Muscle layer of duodenum (tissue), 2 donors: Measurements from ENCODE around the gene PDGFRA.
A peak's percentile ranks its signal among the peaks of the same experiment; 100 is the strongest.

Experiments used
- H3K27ac ChIP-seq: one replicate; pipeline ENCODE4 v1.7.0; 2013; ENCODE audit warnings: mild to moderate bottlenecking, low read length
- H3K27me3 ChIP-seq: one replicate; pipeline ENCODE4 v1.7.0; 2013; ENCODE audit warnings: low read depth, mild to moderate bottlenecking, control low read depth, low read length
- H3K36me3 ChIP-seq, 2 donors: one replicate each; pipeline ENCODE4 v1.7.0; 2013; ENCODE audit warnings: low read length in 2 of 2, control low read depth in 1 of 2, mild to moderate bottlenecking in 1 of 2; ENCODE audit not compliant: insufficient read depth in 2 of 2, control insufficient read depth in 1 of 2
- H3K4me1 ChIP-seq, 2 donors: one replicate each; pipeline ENCODE4 v1.7.0; 2013; ENCODE audit warnings: low read length in 2 of 2, mild to moderate bottlenecking in 2 of 2, control low read depth in 1 of 2, moderate library complexity in 1 of 2; ENCODE audit not compliant: insufficient read depth in 2 of 2, control insufficient read depth in 1 of 2
- H3K4me3 ChIP-seq, 2 donors: one replicate each; pipeline ENCODE4 v1.7.0; 2013; ENCODE audit warnings: low read length in 2 of 2, low read depth in 1 of 2, mild to moderate bottlenecking in 1 of 2
- H3K9me3 ChIP-seq, 2 donors: one replicate each; pipeline ENCODE4 v1.7.0; 2013; ENCODE audit warnings: low read length in 2 of 2, control low read depth in 1 of 2, mild to moderate bottlenecking in 1 of 2; ENCODE audit not compliant: control insufficient read depth in 1 of 2
- donor health status: healthy.

Gene PDGFRA

GRCh38 chr4:54228056-54228527, 1.0 kb upstream of the PDGFRA start:
- peaks cover 0 to 4% of the 10 kb centered on the region in 2 donors for H3K36me3 ChIP-seq
- H3K4me3 ChIP-seq: peak overlapping the region; percentile 49 to 59
- peaks cover 0 to 58% of the 10 kb centered on the region in 2 donors for H3K4me1 ChIP-seq
- H3K9me3 ChIP-seq: no peaks in the 10 kb centered on the region
- peaks cover 76% of the 10 kb centered on the region for H3K27me3 ChIP-seq
- H3K27ac ChIP-seq: peak overlapping the region; percentile 56

GRCh38 chr4:54228546-54228945, 547 bp upstream of the PDGFRA start:
- peaks cover 0 to 58% of the 10 kb centered on the region in 2 donors for H3K4me1 ChIP-seq
- peak overlapping the region; percentile 24 to 67 for H3K4me3 ChIP-seq
- H3K27me3 ChIP-seq: peaks cover 76% of the 10 kb centered on the region
- peaks cover 0 to 4% of the 10 kb centered on the region in 2 donors for H3K36me3 ChIP-seq
- H3K9me3 ChIP-seq: no peaks in the 10 kb centered on the region
- peak overlapping the region; percentile 56 for H3K27ac ChIP-seq

- Histone ChIP-seq H3K27me3 (peaks cover 67% of the 10 kb centered on the region), H3K9me3 (no peaks in the 10 kb centered on the region), H3K4me1 (peaks cover 0 to 64% of the 10 kb centered on the region in 2 donors), H3K36me3 (peaks cover 0 to 4% of the 10 kb centered on the region in 2 donors), H3K27ac (peak overlapping the region; percentile 65), H3K4me3 (peak overlapping the region; percentile 65 to 67)
These were observed 764 bp downstream of the PDGFRA start for GRCh38 chr4:54229631-54230483.

GRCh38 chr4:54230484-54231418, 1.7 kb downstream of the PDGFRA start:
- H3K36me3 ChIP-seq: peaks cover 0 to 4% of the 10 kb centered on the region in 2 donors
- peak overlapping the region; percentile 65 to 67 for H3K4me3 ChIP-seq
- H3K4me1 ChIP-seq: peaks cover 0 to 56% of the 10 kb centered on the region in 2 donors
- H3K27ac ChIP-seq: peak overlapping the region; percentile 27
- H3K9me3 ChIP-seq: no peaks in the 10 kb centered on the region
- H3K27me3 ChIP-seq: peaks cover 58% of the 10 kb centered on the region

- H3K4me1 ChIP-seq: peaks cover 0 to 50% of the 10 kb centered on the region in 2 donors
- peaks cover 52% of the 10 kb centered on the region for H3K27me3 ChIP-seq
- H3K4me3 ChIP-seq: peak overlapping the region; percentile 65 to 67
- H3K9me3 ChIP-seq: no peaks in the 10 kb centered on the region
- peak overlapping the region; percentile 39 for H3K27ac ChIP-seq
- H3K36me3 ChIP-seq: peaks cover 0 to 4% of the 10 kb centered on the region in 2 donors
These were observed 2.3 kb downstream of the PDGFRA start for GRCh38 chr4:54231419-54231767.

GRCh38 chr4:54231768-54232688, 2.9 kb downstream of the PDGFRA start:
- Histone ChIP-seq H3K4me1 (peaks cover 0 to 43% of the 10 kb centered on the region in 2 donors), H3K4me3 (peak overlapping the region; percentile 65 to 67), H3K27ac (peak overlapping the region; percentile 39), H3K27me3 (peaks cover 46% of the 10 kb centered on the region), H3K9me3 (no peaks in the 10 kb centered on the region), H3K36me3 (peaks cover 0 to 4% of the 10 kb centered on the region in 2 donors)

- H3K4me1 ChIP-seq: peaks cover 0 to 31% of the 10 kb centered on the region in 2 donors
These were observed 4.2 kb downstream of the PDGFRA start for GRCh38 chr4:54233277-54233696.

GRCh38 chr4:54233697-54234496, 4.8 kb downstream of the PDGFRA start:
- H3K27ac ChIP-seq: no peak overlapping the region
- H3K36me3 ChIP-seq: peaks cover 0 to 4% of the 10 kb centered on the region in 2 donors
- H3K27me3 ChIP-seq: peaks cover 28% of the 10 kb centered on the region
- H3K9me3 ChIP-seq: no peaks in the 10 kb centered on the region
- H3K4me1 ChIP-seq: peaks cover 0 to 30% of the 10 kb centered on the region in 2 donors
- H3K4me3 ChIP-seq: peak overlapping the region; percentile 63 to 67

More at GRCh38 chr4:54233277-54233696, 4.2 kb downstream of the PDGFRA start:
- Histone ChIP-seq H3K9me3 (no peaks in the 10 kb centered on the region), H3K4me3 (peak overlapping the region; percentile 63 to 67), H3K27ac (no peak overlapping the region), H3K36me3 (peaks cover 0 to 4% of the 10 kb centered on the region in 2 donors), H3K27me3 (peaks cover 33% of the 10 kb centered on the region)

GRCh38 chr4:54234497-54235205, 5.6 kb downstream of the PDGFRA start:
- peaks cover 0 to 30% of the 10 kb centered on the region in 2 donors for H3K4me1 ChIP-seq
- peak overlapping the region; percentile 27 to 67 for H3K4me3 ChIP-seq
- H3K27ac ChIP-seq: peak overlapping the region; percentile 4
- H3K9me3 ChIP-seq: no peaks in the 10 kb centered on the region
- H3K27me3 ChIP-seq: peaks cover 21% of the 10 kb centered on the region
- peaks cover 0 to 4% of the 10 kb centered on the region in 2 donors for H3K36me3 ChIP-seq
